HG03025 (cell line): ENCODE results near the gene MTRF1.

ENCODE experiments used
- ATAC-seq: cut with Tn5 transposase; IDR thresholded peaks from one replicate; pipeline ENCODE4 v1.9.1; 2021; ENCODE audit warnings: mild to moderate bottlenecking, moderate library complexity; ENCODE audit not compliant: unreplicated experiment, low FRiP score

MTRF1 gene

DNA sequence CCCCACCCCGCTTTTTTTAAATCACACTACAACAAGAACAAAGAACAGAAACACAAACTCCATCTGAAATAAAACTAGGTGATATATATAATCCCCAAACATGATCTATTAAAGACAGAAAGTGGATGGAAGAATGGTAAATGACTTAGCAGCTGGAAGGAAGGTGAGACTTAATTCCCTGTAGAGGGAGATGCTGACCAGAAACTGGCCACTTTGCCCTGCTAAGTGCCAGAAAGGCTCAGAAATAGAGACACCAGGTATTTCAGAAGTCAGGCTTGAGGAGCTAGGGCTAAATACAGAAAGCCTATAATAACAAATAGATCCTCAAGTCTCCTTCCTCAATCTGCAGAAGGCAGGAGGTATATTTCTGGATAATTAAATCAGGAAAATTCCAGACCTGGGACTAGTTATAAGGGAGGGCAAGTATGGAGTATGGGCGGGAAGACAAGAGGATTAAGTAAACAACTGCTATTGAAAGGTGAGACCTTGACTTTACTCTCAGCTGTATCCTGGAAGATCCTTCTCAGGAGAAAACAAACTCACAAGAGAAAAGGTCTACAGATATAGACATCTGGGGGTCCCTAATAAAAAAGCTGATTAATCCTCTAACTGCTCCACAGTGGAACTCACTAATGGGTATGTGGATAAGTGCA lies 32.2 kb downstream of the MTRF1 start:
- no peak for ATAC-seq

DNA sequence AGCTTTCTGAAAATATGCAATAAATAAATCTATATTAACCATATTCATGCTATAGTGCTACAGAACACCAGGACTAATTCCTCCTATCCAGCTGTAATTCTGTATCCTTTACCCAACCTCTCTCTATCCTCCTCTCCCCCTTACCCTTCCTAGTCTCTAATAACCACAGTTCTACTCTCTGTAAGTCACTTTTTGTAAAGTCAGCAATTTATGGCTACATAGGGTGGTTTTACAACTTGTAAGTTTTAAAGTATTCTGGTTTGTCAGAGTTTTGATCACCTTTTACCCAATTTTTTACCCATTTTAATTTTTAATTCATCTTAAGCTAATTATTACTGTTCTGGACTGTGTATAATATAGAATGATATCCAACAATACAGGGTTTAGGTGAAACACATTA lies 34.0 kb downstream of the MTRF1 start:
- no peak for ATAC-seq

DNA sequence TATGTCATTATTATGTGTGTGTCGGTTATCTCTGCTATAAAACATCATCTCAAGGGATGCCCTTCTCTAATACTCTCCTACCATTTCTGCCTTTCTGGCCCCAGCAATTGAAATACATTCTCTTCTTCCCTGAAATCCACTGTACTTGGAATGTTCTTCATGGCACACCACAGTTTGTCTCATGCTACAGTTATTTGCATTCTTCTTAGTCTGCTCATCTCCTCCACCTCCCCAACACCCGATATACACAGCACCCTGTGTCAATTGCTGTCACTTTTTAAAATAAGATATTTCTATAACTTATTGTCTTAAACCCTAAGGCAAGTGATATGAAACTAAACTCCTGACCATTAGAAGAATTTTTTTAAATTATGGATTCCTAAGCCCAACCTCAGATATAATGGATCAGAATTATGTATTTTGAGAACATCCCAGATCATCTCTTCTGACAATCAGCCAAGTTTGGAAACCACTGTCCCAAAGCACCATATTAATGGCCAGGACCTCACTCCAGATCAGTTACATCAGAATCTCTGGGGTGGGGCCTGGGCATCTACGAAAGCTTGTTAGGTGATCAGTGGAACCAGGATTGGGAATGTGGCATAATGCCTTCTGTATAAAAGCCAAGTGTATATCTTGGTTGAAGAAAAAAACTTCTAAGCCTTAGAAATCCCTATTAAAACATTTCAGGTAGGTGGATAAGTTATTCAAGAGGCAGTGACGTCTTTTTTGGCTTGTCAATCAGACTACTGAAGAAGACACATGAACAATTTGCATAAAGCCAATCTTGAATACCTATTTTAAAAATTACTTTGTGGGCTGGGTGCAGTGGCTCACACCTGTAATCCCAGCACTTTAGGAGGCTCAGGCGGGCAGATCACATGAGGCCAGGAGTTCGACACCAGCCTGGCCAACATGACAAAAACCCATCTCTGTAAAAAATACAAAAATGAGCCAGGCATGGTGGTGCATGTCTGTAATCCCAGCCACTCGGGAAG lies 39.0 kb downstream of the MTRF1 start:
- no peak for ATAC-seq

DNA sequence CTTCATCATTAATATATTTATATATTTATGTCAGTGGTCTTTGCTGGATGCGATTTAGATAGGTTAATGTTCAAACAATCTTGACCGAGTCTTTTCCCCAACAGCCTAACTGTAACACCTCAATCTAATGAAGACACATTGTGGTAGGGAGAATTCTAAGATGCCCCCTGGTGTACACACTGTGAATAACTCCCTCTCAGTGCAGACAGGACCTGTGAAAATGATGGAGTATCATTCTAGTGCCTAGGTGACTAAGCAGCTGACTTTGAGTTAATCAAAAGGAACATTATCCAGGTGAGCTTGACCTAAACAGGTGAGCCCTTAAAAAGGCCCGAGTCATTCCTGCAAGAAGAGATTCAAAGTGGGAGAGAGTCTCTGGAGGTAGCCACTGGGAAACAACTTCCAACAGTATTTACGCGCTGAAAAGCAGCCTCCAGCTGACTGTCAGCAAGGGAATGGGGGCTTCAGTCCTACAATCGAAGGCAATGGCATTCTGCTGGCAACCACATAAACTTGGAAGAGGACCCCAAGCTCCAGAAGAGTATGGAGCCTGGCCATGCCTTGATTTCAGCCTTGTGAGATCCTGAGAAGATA lies 41.0 kb downstream of the MTRF1 start:
- no peak for ATAC-seq

DNA sequence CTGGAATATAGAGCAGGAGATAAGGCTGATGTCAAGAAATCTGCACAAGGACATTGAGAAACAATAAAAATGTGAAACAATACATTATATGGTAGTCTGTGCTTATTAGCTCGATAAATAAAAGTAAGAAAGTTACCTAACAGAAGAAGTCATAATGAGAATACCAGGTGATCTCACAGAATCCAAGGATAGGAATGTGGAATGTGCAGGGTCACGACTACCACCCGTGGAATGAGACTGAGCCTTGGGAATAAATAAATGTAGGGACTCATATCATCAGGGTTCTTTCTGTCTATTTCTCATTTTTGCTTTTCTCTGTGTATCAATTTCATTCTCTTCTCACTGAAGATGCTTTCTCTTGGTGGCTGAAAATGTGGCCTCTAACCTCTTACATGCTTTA lies 43.0 kb downstream of the MTRF1 start:
- no peak for ATAC-seq

DNA sequence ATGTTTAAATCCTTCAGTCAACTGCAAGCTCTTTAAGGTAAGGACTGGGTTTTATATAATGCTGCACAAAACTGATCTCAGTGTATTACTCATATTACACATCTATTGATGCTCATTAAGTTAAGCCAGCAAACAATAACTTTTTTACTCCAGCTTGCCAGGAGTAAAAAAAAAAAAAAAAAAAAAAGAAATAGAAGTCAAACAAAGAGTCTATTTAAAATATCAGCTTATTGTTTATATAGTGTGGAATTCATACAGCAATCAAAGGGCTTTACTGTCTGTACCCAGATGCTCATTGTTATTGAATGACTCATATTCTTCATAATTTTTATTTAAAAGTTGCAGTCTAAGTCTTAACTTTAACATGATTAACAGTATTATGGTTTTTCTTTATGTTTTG lies 47.2 kb downstream of the MTRF1 start:
- ATAC-seq: no peak

DNA sequence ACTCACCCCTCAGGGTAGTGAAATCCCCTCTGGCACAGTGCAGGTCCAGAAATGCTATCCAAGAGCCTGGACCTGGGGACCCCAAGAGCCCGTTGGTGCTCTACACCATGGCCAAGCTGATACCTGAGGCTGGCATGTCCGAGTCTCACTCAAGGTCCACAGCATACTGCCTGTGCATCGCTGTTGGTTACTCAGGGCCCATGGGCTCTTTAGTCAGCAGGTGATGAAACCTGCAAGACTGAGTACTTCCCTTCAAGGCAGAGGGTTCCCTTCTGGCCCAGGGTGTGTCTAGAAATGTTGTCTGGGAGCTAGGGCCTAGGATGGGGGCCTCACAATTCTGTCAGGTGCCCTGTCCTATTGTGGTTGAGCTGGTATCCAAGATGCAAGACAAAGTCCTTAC lies 49.5 kb downstream of the MTRF1 start:
- ATAC-seq: no peak

DNA sequence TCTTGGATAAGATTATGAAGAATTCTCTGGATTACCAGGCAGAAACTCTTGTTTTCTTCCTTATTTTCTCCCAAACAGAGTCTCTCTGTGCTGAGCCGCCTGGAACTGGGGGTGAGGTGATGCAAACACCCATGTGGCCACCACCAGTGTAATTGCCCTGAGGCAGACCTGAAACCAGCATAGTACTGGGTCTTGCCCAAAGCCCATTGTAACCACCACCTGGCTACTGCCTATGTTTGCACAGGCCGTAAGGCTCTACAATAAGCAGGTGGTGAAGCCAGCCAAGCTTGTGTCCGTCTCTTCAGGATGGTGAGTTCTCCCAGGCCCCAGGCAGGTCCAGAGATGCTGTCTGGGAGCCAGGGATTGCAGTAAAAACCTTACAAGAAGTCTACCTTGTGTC lies 50.1 kb downstream of the MTRF1 start:
- no peak for ATAC-seq

DNA sequence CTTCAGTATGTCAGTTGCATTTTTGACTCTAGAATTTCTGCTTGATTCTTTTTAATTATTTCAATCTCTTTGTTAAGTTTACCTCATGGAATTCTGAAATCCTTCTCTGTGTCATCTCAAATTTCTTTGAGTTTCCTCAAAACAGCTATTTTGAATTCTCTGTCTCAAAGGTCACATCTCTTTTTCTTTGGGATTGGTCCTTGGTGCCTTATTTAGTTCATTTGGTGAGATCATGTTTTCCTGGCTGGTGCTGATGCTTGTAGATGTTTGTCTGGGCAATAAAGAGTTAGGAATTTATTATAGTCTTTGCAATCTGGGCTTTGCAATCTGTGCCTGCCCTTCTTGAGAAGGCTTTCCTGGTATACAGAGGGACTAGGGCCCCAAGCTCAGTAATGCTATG lies 50.5 kb downstream of the MTRF1 start:
- ATAC-seq: no peak

DNA sequence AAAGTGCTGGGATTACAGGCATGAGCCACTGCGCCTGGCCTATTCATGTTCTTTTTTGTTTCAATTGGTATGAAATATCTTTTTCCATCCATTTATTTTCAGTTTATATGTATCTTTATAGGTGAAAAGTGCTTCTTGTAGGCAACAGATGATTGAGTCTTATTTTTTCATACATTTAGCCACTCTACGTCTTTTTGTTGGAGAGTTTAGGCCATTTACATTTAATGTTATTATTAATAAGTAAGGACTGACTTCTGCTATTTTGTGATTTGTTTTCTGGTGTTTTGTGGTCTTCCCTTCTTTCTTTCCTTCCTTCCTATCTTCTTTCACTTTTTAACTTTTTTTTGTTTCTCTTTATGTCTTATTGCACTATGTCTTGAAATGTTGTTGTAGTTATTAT lies 52.3 kb downstream of the MTRF1 start:
- ATAC-seq: no peak

DNA sequence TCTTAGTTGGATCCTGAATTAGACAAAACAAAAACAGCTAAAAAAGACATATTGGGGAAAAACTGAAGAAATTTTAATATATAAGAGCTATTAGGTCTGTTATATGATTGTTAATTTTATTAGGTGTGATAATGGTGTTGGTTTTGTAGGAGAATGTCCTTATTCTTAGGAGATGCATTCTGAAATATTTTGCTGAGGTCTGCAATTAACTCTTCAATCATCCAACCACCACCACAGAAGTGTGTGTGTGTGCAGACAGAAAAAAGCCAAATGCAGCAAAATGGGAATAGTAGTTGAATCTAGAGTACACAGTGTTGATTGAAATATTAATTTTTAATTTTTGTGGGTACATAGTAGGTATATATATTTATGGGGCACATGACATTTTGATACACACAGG lies 56.9 kb downstream of the MTRF1 start:
- ATAC-seq: no peak

DNA sequence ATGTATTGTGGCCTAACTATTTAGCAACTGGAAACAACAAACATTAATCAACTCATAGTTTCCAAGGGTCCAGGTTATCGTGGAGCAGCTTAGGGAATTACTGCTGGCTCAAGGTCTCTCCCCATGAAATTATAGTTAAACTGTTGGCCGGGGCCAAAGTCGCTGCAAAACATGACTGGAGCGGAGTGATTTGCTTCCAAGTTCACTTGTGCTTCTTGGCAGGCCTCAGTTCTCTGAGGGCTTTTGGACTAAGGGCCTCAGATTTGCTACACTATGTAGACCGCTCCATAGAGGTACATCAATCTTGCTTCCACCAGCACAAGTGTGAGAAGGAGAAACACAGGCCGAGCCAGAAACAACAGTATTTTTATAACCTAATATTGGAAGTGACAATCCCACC lies 59.6 kb downstream of the MTRF1 start:
- ATAC-seq: no peak

DNA sequence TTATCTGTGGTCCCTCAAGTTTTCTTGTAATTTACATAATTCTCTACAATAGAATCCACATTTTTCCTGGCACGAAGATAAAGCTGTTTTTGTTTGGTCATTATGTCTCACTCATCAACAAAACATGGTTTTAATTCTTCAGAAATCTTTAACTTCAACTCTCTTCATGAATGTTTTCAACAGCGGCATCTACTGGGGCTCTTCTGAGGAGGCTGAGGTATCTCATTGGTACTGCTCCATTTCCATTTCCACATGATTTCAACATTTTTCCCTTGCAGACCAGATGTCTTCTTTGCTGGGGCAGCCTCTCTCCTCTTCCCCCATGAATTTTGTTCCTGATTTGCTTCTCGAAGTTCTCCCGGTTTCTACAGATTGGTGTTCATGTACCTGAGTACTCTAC lies 63.2 kb downstream of the MTRF1 start:
- ATAC-seq: no peak

DNA sequence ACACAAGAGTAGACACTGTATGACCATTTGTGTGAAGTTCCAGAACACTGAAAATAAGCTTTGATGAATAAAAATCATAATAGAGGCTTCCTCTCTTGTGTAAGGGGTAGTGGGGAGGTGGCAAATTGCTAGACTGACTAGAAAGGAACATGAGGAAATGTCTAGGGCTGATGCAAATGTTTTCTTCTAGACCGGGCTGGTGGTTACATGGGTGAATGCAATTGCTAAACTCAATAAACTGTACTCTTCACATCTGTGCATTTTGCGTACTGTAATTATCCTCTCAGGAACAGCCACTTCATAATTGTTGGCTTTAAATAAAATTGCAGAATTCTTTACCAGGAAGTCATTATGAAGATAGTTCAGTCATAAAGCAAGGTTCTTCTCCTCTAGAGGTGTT lies 63.9 kb downstream of the MTRF1 start:
- ATAC-seq: no peak

DNA sequence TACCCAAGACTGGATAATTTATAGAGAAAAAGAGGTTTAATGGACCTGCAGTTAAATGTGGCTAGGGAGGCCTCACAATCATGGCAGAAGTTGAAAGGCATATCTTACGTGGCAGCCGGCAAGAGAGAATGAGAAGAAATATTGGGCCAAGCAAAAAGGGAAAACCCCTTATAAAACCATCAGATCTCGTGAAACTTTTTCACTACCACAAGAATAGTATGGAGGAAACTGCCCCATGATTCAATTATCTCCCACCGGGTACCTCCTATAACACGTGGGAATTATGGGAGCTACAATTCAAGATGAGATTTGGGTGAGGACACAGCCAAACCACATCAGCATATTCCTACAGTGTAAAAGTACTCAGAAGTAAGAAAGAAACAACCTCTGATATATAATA lies 64.3 kb downstream of the MTRF1 start:
- no peak for ATAC-seq

DNA sequence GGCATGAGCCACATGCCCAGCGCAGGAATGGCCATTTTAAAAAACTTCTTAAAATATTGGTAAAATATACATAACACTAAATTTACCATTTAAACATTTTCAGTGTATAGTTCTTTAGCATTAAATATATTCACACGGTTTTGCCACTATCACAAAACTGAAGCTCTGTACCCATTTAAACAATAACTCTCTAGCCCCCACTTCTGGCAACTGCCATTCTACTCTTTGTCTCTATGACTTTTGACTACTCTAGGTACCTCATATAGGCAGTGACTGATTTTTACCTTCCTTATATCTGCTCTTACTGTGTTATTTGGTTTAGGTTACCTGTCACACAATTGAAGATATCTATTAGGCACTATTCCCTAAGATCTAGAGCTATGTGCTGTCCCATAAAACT lies 66.8 kb downstream of the MTRF1 start:
- ATAC-seq: no peak

DNA sequence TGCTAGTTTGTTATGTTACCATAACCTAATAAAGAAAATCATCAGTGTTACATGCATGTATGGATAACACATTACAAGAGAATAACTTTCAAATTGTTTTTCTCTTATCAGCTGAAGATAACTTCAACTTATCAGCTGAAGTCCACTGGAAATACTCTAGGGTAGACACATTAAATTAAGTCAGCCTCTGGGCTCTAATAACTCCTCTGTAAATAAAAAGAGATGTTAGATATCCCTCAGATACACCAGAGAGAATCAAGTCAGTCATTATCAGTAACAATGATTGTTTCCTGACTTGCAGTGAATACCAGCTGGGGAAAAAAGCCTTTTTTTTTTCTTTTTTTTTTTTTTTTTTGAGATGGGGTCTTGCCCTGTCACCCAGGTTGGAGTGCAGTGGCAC lies 67.4 kb downstream of the MTRF1 start:
- ATAC-seq: no peak

DNA sequence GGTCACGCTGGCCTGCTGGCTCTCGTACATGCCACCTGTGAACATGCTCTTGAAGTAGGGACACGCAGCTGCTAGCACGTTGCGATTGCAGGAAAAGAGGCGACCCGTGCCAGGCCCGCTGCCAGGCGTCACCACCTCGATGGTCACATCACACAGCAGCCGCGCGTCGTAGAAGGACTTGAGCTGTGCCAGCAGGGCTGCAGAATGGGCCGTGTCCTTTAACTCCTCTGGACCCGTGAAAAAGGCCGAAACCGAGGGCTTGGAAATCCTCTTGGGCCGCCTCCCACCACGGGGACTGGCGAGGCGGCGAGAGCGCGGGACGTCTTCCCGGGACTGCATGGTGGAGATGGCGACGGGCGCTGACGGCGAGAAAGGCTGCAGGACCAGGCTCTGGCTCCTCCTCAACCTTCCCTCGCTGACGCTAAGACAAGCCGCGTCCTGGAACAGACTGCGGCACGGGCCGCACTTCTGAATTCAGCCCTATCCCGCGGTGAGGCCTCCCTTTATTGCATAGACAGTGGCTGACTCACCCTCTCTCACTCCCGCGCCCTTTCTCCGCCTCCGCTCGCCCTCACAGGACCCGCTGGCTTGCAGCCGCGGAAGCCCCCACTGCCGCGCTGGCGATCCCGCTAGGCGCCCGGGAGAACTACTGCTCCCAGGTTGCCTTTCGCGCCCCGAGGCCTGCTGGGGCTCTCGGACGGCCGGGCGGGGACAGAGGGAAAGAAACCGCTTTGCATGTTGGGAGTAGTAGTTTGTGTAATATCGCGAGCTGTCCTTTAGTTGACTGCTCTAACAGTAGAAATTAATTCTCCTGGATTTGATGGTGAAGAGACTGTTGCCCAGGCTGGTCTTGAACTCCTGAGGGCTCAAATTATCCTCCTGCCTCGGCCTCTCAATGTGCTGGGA lies 69.2 kb downstream of the MTRF1 start, which contains the start of gene KBTBD7:
TSS of gene KBTBD7 (minus strand) at position 651 of the 906 bp plus-strand sequence. CDS start at position 339, 312 bp downstream.
- ATAC-seq: peak; percentile 95

DNA sequence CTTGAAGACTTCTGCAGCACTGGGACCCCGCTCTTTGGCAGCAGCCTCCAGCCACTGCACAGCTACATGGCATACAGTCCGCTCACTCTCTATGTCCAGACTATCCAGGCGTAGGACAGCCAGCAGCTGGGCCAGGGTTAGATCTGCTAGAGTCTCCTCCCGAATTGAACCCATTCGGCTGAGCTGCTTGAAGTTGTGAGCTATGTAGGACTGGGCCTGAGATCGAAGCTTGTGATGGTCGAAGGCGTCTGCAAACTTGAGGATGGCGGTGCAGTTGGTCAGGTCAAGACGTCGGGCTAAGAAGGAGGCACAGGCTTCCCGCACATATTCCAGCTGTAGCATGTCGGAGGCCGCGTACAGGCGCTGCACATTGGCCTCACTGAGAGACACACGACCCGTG lies 69.9 kb downstream of the MTRF1 start:
- no peak for ATAC-seq

DNA sequence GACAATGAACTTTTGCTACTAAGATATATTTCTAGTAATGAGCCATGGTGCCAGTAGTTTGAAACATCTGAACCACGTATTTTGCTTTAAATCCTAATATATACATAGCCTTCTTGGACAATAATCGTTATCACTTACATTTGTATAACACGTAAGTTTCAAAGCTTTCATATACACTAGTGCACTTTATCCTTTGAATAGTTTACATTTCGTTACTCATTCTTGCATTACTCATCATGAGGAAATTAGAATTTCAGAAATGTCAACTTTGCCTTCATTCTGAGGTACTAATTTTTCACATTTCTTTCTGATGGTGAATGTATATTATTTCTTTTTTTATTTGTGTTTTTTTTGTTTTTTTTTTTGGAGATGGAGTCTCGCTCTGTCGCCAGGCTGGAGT lies 74.8 kb downstream of the MTRF1 start:
- ATAC-seq: no peak
